Progenitor cell of endocrine pancreas (in vitro differentiated cells): ENCODE results near the gene ADSS1. TPM values are rescaled to one million over a fixed set of nuclear protein-coding genes. Genes with fewer than 3 reads are reported as not detected.

ENCODE experiments used
- DNase-seq: peaks from one replicate; pipeline ENCODE4 v3.0.0; 2021; ENCODE audit warnings: low spot score; ENCODE audit not compliant: unreplicated experiment
- H3K27ac Mint-ChIP-seq: 2 replicates; pipeline ENCODE4 v1.8.0; 2021; ENCODE audit warnings: mild to moderate bottlenecking, moderate library complexity, mixed read lengths
- H3K27me3 Mint-ChIP-seq: 2 replicates; pipeline ENCODE4 v1.8.0; 2021; ENCODE audit warnings: mixed read lengths
- H3K36me3 Mint-ChIP-seq: 2 replicates; pipeline ENCODE4 v1.8.0; 2022; ENCODE audit warnings: mixed read lengths; ENCODE audit not compliant: insufficient read depth
- H3K4me1 Mint-ChIP-seq: 2 replicates; pipeline ENCODE4 v1.8.0; 2021; ENCODE audit warnings: low read depth, mixed read lengths
- H3K4me3 Mint-ChIP-seq: 2 replicates; pipeline ENCODE4 v1.8.0; 2021; ENCODE audit warnings: low read depth, mild to moderate bottlenecking, moderate library complexity, mixed read lengths
- H3K9me3 Mint-ChIP-seq: 2 replicates; pipeline ENCODE4 v1.8.0; 2021; ENCODE audit warnings: low read depth, mixed read lengths
- total RNA-seq: library from RNA; stranded (reverse); gene quantifications from 2 replicates; pipeline ENCODE4 v1.2.1, GENCODE V29; 2021
- TF ChIP-seq, protein P1 (sequence below): fragments of 200-600 bp; sonication (generic); IDR thresholded peaks from one replicate; pipeline ENCODE4 v1.5.0; 2021; ENCODE audit warnings: antibody characterized with exemption, mild to moderate bottlenecking; ENCODE audit not compliant: unreplicated experiment

The ADSS1 gene
- total RNA-seq, 1 donor from 2014 or later = 8.9 TPM

DNA sequence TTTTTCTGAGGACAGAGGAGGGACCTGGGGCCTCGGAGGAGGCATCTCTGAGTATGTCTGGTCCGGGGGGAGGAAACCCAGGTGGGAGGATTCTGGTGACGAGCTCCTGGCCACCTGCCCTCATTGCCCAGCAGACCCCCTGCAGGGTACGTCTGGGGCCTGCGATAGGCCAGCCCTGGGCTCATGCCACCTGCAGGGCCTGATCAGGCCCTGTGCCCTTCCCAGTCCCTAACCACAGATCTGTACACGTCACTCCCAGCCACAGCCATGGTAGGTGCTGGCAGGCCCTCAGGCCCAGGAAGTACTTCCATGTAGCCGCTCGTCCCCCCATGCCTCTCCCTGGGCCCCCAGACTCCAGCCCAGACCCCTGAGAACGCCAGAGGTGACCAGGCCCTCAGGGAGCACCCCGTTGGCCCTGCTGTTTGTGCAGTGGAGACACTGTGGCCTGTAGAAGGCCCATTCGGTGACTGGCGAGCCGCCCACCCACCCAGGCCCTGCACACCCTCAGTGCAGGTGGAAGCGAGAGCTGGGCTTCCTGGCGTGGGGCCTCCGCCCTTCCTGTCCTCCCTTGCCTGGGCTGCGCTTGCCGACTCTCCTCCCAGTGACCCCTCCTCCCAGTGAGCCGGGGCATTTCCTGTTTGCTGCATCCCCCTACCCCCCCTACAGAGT lies 28.9 kb upstream of the ADSS1 start:
- TF ChIP-seq, protein P1, sequence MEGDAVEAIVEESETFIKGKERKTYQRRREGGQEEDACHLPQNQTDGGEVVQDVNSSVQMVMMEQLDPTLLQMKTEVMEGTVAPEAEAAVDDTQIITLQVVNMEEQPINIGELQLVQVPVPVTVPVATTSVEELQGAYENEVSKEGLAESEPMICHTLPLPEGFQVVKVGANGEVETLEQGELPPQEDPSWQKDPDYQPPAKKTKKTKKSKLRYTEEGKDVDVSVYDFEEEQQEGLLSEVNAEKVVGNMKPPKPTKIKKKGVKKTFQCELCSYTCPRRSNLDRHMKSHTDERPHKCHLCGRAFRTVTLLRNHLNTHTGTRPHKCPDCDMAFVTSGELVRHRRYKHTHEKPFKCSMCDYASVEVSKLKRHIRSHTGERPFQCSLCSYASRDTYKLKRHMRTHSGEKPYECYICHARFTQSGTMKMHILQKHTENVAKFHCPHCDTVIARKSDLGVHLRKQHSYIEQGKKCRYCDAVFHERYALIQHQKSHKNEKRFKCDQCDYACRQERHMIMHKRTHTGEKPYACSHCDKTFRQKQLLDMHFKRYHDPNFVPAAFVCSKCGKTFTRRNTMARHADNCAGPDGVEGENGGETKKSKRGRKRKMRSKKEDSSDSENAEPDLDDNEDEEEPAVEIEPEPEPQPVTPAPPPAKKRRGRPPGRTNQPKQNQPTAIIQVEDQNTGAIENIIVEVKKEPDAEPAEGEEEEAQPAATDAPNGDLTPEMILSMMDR = no peak
- Mint-ChIP-seq H3K27me3 (no peaks in the 10 kb centered on the region), H3K27ac (no peak overlapping the region), H3K9me3 (no peaks in the 10 kb centered on the region), H3K4me3 (no peak overlapping the region), H3K4me1 (peaks cover 4% of the 10 kb centered on the region), H3K36me3 (peaks cover 3% of the 10 kb centered on the region)
- no peak for DNase-seq

DNA sequence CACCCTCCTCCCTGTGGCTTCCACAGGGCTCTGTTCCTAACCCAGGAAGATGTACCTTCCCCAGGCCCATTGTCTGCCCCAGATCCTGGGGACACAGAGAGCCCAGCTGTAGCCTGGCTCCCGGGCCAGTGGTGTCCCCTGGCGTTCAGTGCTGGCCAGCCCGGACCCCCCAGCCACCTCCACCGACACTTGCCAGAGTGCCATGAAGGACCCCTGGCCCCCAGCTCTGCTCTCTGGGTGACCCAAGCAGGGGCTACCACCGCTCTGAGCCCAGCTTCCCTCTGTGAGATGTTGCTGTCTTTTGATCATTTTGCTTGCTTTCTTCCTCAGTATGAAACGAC lies 28.4 kb upstream of the ADSS1 start:
- Mint-ChIP-seq H3K27me3 (no peaks in the 10 kb centered on the region), H3K4me1 (peaks cover 3% of the 10 kb centered on the region), H3K9me3 (no peaks in the 10 kb centered on the region), H3K4me3 (no peak overlapping the region), H3K27ac (no peak overlapping the region), H3K36me3 (peaks cover 3% of the 10 kb centered on the region)
- TF ChIP-seq, protein P1 = no peak
- no peak for DNase-seq

- H3K4me3 Mint-ChIP-seq = no peak overlapping the region
- peaks cover 3% of the 10 kb centered on the region for H3K36me3 Mint-ChIP-seq
- H3K4me1 Mint-ChIP-seq = no peaks in the 10 kb centered on the region
- H3K27ac Mint-ChIP-seq = no peak overlapping the region
- DNase-seq = no peak
- no peaks in the 10 kb centered on the region for H3K9me3 Mint-ChIP-seq
- no peaks in the 10 kb centered on the region for H3K27me3 Mint-ChIP-seq
- TF ChIP-seq, protein P1 = no peak
Measured at GRCh38 chr14:104696671-104697316, 27.2 kb upstream of the ADSS1 start.

DNA sequence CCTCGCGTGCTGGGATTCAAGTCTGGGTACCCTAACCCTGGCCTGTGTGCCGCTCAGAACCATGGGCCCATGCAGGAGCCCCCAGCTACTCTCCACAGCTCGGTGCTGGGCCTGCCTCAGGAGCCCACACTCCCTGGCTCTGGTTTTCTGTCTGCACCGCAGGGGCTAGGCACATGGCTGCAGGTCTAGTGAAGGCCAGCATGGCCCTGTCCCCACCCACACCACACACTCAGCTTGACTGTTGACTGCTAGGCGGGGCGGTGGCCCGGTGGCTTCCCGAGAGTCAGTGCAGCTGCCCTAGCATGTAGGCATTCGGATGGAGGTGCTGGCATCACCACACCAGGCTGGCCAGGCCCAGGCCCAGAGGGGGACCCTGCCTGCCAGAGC lies 26.7 kb upstream of the ADSS1 start:
- TF ChIP-seq, protein P1 = no peak
- H3K27me3 Mint-ChIP-seq = no peaks in the 10 kb centered on the region
- H3K36me3 Mint-ChIP-seq = peaks cover 3% of the 10 kb centered on the region
- no peak overlapping the region for H3K27ac Mint-ChIP-seq
- H3K4me1 Mint-ChIP-seq = no peaks in the 10 kb centered on the region
- no peaks in the 10 kb centered on the region for H3K9me3 Mint-ChIP-seq
- no peak overlapping the region for H3K4me3 Mint-ChIP-seq
- no peak for DNase-seq

- no peak for DNase-seq
- Mint-ChIP-seq H3K4me3 (no peak overlapping the region), H3K27me3 (no peaks in the 10 kb centered on the region), H3K9me3 (no peaks in the 10 kb centered on the region), H3K27ac (no peak overlapping the region), H3K36me3 (peaks cover 3% of the 10 kb centered on the region), H3K4me1 (no peaks in the 10 kb centered on the region)
- TF ChIP-seq, protein P1 = no peak
Measured at GRCh38 chr14:104697892-104698583, 26.0 kb upstream of the ADSS1 start.
